MM.1S (cell line): ENCODE results near the gene ARMC8.

Experiments used
- DNase-seq: peaks from one replicate; pipeline ENCODE4 v3.0.0-alpha.2; 2015
- H2AFZ ChIP-seq: fragments of 300-600 bp; sonication (generic); 2 replicates; pipeline ENCODE4 v1.6.0; 2016; ENCODE audit warnings: antibody characterized with exemption, low read length
- H3F3A ChIP-seq: fragments of 300-600 bp; sonication (generic); 2 replicates; pipeline ENCODE4 v1.6.1; 2016; ENCODE audit warnings: mild to moderate bottlenecking, antibody characterized with exemption, low read length, moderate library complexity, mixed read lengths; ENCODE audit not compliant: insufficient read depth
- H3K27ac ChIP-seq: fragments of 300-600 bp; sonication (generic); 2 replicates; pipeline ENCODE4 v1.5.1; 2016; ENCODE audit warnings: mild to moderate bottlenecking, low read length
- H3K27me3 ChIP-seq: fragments of 300-600 bp; sonication (generic); replicated peaks from 2 replicates; pipeline ENCODE4 v1.6.0; 2016; ENCODE audit warnings: low read length; ENCODE audit not compliant: insufficient read depth
- H3K36me3 ChIP-seq: fragments of 300-600 bp; sonication (generic); replicated peaks from 2 replicates; pipeline ENCODE4 v1.6.1; 2016; ENCODE audit warnings: mild to moderate bottlenecking, low read length, mixed read lengths; ENCODE audit not compliant: insufficient read depth
- H3K4me1 ChIP-seq: fragments of 300-600 bp; sonication (generic); 2 replicates; pipeline ENCODE4 v1.6.1; 2016; ENCODE audit warnings: low read length, mixed read lengths
- H3K4me2 ChIP-seq: fragments of 300-600 bp; sonication (generic); 2 replicates; pipeline ENCODE4 v1.6.0; 2016; ENCODE audit warnings: low read depth, low read length
- H3K4me3 ChIP-seq: fragments of 300-600 bp; sonication (generic); 2 replicates; pipeline ENCODE4 v1.5.1; 2016; ENCODE audit warnings: low read length, mixed read lengths
- H3K79me2 ChIP-seq: fragments of 300-600 bp; sonication (generic); 2 replicates; pipeline ENCODE4 v1.6.1; 2016; ENCODE audit warnings: mixed run types, low read length, mixed read lengths
- H3K9ac ChIP-seq: fragments of 300-600 bp; sonication (generic); 2 replicates; pipeline ENCODE4 v1.6.1; 2016; ENCODE audit warnings: low read length, mixed read lengths
- H3K9me2 ChIP-seq: fragments of 300-600 bp; sonication (generic); replicated peaks from 2 replicates; pipeline ENCODE4 v1.6.1; 2016; ENCODE audit warnings: mild to moderate bottlenecking, low read length, mixed read lengths; ENCODE audit not compliant: insufficient read depth
- H3K9me3 ChIP-seq: fragments of 300-600 bp; sonication (generic); replicated peaks from 2 replicates; pipeline ENCODE4 v1.6.1; 2016; ENCODE audit warnings: mild to moderate bottlenecking, low read length, mixed read lengths; ENCODE audit not compliant: insufficient read depth
- H4K20me1 ChIP-seq: fragments of 300-600 bp; sonication (generic); 2 replicates; pipeline ENCODE4 v1.6.1; 2016; ENCODE audit warnings: mild to moderate bottlenecking, low read length, moderate library complexity, mixed read lengths; ENCODE audit not compliant: insufficient read depth
- EZH2 ChIP-seq: fragments of 300-600 bp; sonication (generic); optimal IDR thresholded peaks from 2 replicates; pipeline ENCODE3; 2017; ENCODE audit warnings: low read depth, mild to moderate bottlenecking, antibody characterized with exemption, low read length, mixed read lengths
- EZH2phosphoT487 ChIP-seq: fragments of 300-600 bp; sonication (generic); IDR thresholded peaks from 2 replicates; pipeline ENCODE4 v1.6.1; 2018; ENCODE audit warnings: antibody characterized with exemption, low read length
- TF ChIP-seq, protein P1 (sequence below): fragments of 300-600 bp; sonication (generic); IDR thresholded peaks from 2 replicates; pipeline ENCODE4 v1.5.1; 2016; ENCODE audit warnings: antibody characterized with exemption, low read length, mixed read lengths

The ARMC8 gene

DNA sequence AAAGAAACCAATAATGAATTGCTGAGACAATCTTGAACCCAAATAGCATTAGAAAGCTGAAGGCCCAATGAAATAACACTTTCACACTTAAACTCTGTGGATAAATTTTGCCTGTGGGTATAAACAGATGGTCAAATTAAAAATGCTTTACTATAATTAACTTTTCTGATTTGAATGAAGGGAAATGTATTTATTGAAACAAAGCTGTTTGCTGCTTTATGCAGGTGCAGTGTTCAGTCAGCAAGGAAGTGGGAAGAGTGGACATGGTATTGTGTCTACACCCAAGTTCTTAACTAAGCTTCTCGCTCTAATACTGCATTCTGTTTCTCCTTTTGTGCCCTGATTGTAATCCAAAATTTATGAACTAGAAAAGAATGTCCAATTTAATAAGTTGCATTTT is 110.8 kb downstream of the ARMC8 start:
- Histone ChIP-seq H3F3A (peaks cover 7% of the 10 kb centered on the region; the same call in 1 of the 2 replicates), H3K4me2 (no peak overlapping the region), H3K9me3 (no peaks in the 10 kb centered on the region), H3K36me3 (no peaks in the 10 kb centered on the region), H3K4me1 (0 out of 2 replicates have a peak, but pooled peaks cover 4% of the 10 kb centered on the region), H3K79me2 (no peaks in the 10 kb centered on the region), H4K20me1 (no peaks in the 10 kb centered on the region), H3K4me3 (no peak overlapping the region), H3K27me3 (no peaks in the 10 kb centered on the region), H3K9me2 (no peaks in the 10 kb centered on the region), H3K27ac (no peak overlapping the region), H3K9ac (no peak overlapping the region), H2AFZ (no peak overlapping the region)
- DNase-seq, result no peak
- TF ChIP-seq, protein P1, sequence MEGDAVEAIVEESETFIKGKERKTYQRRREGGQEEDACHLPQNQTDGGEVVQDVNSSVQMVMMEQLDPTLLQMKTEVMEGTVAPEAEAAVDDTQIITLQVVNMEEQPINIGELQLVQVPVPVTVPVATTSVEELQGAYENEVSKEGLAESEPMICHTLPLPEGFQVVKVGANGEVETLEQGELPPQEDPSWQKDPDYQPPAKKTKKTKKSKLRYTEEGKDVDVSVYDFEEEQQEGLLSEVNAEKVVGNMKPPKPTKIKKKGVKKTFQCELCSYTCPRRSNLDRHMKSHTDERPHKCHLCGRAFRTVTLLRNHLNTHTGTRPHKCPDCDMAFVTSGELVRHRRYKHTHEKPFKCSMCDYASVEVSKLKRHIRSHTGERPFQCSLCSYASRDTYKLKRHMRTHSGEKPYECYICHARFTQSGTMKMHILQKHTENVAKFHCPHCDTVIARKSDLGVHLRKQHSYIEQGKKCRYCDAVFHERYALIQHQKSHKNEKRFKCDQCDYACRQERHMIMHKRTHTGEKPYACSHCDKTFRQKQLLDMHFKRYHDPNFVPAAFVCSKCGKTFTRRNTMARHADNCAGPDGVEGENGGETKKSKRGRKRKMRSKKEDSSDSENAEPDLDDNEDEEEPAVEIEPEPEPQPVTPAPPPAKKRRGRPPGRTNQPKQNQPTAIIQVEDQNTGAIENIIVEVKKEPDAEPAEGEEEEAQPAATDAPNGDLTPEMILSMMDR, result no peak
- no peak for TF ChIP-seq EZH2
- no peak for TF ChIP-seq EZH2phosphoT487

DNA sequence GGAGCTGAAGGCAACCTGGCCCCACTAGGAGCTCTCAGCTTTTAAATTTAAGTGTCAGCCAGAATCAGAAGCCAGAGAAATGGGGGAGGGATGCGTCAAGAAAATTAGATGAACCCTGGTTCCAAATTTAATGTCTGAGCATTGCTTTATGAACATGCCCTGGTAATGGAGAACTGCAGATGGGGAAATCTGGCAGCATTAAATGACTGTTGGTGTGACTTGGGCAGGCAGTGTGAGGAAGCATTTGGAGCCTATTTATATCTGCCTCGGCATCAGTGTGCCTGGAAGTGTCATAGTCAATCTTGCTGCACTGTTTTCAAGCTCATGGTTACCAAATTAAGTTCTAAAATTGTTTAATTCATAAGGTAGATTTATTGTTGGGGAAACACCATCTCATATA is 113.5 kb downstream of the ARMC8 start:
- Histone ChIP-seq H3K4me1 (0 out of 2 replicates have a peak, but pooled peaks cover 4% of the 10 kb centered on the region), H3K27me3 (no peaks in the 10 kb centered on the region), H3K27ac (no peak overlapping the region), H2AFZ (no peak overlapping the region), H4K20me1 (no peaks in the 10 kb centered on the region), H3K9ac (no peak overlapping the region), H3F3A (peaks cover 7% of the 10 kb centered on the region; the same call in 1 of the 2 replicates), H3K4me2 (no peak overlapping the region), H3K79me2 (no peaks in the 10 kb centered on the region), H3K36me3 (no peaks in the 10 kb centered on the region), H3K9me2 (no peaks in the 10 kb centered on the region), H3K9me3 (no peaks in the 10 kb centered on the region), H3K4me3 (no peak overlapping the region)
- DNase-seq, result no peak
- no peak for TF ChIP-seq EZH2
- TF ChIP-seq, protein P1, result no peak
- no peak for TF ChIP-seq EZH2phosphoT487

DNA sequence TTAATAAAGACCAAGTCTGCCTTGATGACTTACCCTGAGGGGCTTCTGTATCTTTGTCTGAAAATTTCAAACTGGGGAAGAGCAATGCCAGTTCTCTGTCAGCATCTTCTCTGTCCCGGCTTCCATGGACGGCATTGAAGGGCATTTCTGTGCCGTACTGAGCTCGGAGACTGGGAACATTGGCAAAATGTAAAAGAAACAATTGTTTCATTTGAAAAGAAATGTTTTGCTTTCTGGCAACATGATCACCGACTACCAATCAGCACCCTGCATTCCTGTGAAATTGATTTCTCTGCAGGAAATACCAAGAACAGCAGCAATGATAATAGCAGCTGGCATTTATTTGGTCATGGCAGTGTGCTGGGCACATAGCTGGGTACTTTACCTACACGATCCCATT is 116.4 kb downstream of the ARMC8 start:
- H3K9me3 ChIP-seq, result no peaks in the 10 kb centered on the region
- no peaks in the 10 kb centered on the region for H3K79me2 ChIP-seq
- no peaks in the 10 kb centered on the region for H3K27me3 ChIP-seq
- H3K27ac ChIP-seq, result no peak overlapping the region
- TF ChIP-seq EZH2phosphoT487 (no peak), EZH2 (no peak)
- TF ChIP-seq, protein P1, result no peak
- H3K9ac ChIP-seq, result no peak overlapping the region
- no peaks in the 10 kb centered on the region for H3K4me1 ChIP-seq
- no peaks in the 10 kb centered on the region for H3F3A ChIP-seq
- H2AFZ ChIP-seq, result no peak overlapping the region
- no peak overlapping the region for H3K4me2 ChIP-seq
- no peaks in the 10 kb centered on the region for H3K9me2 ChIP-seq
- no peak for DNase-seq
- no peaks in the 10 kb centered on the region for H4K20me1 ChIP-seq
- no peaks in the 10 kb centered on the region for H3K36me3 ChIP-seq
- no peak overlapping the region for H3K4me3 ChIP-seq
